ENCODE results near the gene PGPEP1.
"Not testable (repeated sequence)": the region's sequence is repeated elsewhere in the genome, so short reads cannot be mapped to it uniquely, and the experiment has no call there.

The PGPEP1 gene

DNA sequence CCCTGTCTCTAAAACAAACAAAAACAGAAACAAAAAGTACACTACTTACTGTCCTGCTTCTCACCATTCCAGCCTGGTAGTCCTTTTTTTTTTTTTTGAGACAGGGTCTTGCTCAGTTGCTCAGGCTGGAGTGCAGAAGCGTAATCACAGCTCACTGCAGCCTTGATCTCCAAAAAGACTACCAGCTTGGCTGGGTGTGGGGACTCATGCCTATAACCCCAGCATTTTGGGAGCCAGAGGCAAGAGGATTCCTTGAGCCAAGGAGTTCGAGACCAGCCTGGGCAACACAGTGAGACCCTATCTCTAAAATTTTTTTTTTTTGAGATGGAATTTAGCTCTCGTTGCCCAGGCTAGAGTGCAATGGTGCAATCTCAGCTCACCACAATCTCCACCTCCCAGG, 40.4 kb downstream of the PGPEP1 start:
- peaks cover 0 to 31% of the 10 kb centered on the region in 2 donors for H3K27me3 ChIP-seq
- intact Hi-C loops (cut with DNase I; ENCODE audit: low total_unique reads) = no loop called here
- peak overlapping the region; percentile 25 to 36 for H3K27ac ChIP-seq
- no peaks in the 10 kb centered on the region for H3K9me3 ChIP-seq
- H3K4me3 ChIP-seq = no peak overlapping the region
- DNase-seq = no peak
- no peaks in the 10 kb centered on the region for H3K36me3 ChIP-seq
- TF ChIP-seq, protein P1, sequence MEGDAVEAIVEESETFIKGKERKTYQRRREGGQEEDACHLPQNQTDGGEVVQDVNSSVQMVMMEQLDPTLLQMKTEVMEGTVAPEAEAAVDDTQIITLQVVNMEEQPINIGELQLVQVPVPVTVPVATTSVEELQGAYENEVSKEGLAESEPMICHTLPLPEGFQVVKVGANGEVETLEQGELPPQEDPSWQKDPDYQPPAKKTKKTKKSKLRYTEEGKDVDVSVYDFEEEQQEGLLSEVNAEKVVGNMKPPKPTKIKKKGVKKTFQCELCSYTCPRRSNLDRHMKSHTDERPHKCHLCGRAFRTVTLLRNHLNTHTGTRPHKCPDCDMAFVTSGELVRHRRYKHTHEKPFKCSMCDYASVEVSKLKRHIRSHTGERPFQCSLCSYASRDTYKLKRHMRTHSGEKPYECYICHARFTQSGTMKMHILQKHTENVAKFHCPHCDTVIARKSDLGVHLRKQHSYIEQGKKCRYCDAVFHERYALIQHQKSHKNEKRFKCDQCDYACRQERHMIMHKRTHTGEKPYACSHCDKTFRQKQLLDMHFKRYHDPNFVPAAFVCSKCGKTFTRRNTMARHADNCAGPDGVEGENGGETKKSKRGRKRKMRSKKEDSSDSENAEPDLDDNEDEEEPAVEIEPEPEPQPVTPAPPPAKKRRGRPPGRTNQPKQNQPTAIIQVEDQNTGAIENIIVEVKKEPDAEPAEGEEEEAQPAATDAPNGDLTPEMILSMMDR (IDR thresholded peaks at IDR 0.05) = no peak
- H3K4me1 ChIP-seq = peaks cover 0 to 24% (median under 1%) of the 10 kb centered on the region in 4 donors

DNA sequence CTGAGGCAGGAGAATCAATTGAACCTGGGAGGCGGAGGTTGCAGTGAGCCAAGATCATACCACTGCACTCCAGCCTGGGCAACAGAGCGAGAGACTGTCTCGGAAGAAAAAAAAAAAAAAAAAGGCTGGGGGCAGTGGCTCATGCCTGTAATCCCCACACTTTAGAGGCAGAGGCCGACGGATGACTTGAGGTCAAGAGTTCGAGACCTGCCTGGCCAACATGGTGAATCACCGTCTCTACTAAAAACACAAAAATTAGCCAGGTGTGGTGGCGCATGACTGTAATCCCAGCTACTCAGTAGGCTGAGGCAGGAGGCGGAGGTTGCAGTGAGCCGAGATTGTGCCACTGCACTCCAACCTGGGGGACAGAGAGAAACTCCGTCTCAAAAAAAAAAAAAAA, 43.2 kb downstream of the PGPEP1 start:
- H3K36me3 ChIP-seq; H3K9me3 ChIP-seq; intact Hi-C loops (cut with DNase I; ENCODE audit: low total_unique reads); H3K4me3 ChIP-seq; DNase-seq; H3K27ac ChIP-seq: not testable (repeated sequence)
- H3K4me1 ChIP-seq = peaks cover 0 to 24% (median 13%) of the 10 kb centered on the region in 4 donors
- peaks cover 0 to 36% of the 10 kb centered on the region in 2 donors for H3K27me3 ChIP-seq

DNA sequence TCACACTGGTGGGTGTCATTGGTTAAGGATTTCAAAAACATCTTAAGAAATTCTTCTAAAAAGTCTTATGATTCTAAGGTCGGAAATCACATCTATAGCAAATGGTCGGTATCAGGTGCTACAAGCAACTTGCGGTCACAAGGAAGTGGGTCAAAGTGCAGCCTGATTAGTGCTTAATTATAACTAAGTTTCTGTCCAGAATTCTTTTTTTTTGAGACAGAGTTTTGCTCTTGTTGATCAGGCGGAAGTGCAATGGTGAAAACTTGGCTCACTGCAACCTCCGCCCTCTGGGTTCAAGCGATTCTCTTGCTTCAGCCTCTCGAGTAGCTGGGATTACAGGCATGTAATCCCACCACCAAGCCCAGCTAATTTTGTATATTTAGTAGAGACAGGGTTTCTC, 44.4 kb downstream of the PGPEP1 start:
- H3K4me3 ChIP-seq = no peak overlapping the region
- peaks cover 0 to 20% (median 15%) of the 10 kb centered on the region in 4 donors for H3K4me1 ChIP-seq
- TF ChIP-seq, protein P1 (IDR thresholded peaks at IDR 0.05) = no peak
- no peaks in the 10 kb centered on the region for H3K9me3 ChIP-seq
- no peaks in the 10 kb centered on the region for H3K36me3 ChIP-seq
- DNase-seq = no peak
- peaks cover 0 to 36% of the 10 kb centered on the region in 2 donors for H3K27me3 ChIP-seq
- intact Hi-C loops (cut with DNase I; ENCODE audit: low total_unique reads) = no loop called here
- H3K27ac ChIP-seq = no peak overlapping the region

DNA sequence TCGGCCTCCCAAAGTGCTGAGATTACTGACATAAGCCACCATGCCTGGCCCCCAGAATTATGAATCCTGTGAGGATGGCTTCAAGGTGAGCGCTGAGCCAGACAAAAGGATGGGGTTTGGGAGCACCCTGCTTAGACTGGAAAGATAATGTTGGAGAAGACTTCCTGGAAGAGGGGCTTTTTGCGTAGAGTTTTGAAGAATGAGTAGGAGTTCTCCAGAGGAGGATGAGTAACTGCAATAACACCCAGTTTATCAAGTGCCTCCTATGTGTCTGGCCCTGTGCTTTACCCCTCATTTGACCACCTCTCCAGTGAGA, 44.9 kb downstream of the PGPEP1 start:
- Histone ChIP-seq H3K27me3 (peaks cover 0 to 36% of the 10 kb centered on the region in 2 donors), H3K4me3 (no peak overlapping the region), H3K36me3 (no peaks in the 10 kb centered on the region), H3K27ac (no peak overlapping the region), H3K9me3 (no peaks in the 10 kb centered on the region), H3K4me1 (peaks cover 0 to 20% (median 12%) of the 10 kb centered on the region in 4 donors)
- DNase-seq = no peak
- TF ChIP-seq, protein P1 (IDR thresholded peaks at IDR 0.05) = no peak
- intact Hi-C loops (cut with DNase I; ENCODE audit: low total_unique reads) = no loop called here

DNA sequence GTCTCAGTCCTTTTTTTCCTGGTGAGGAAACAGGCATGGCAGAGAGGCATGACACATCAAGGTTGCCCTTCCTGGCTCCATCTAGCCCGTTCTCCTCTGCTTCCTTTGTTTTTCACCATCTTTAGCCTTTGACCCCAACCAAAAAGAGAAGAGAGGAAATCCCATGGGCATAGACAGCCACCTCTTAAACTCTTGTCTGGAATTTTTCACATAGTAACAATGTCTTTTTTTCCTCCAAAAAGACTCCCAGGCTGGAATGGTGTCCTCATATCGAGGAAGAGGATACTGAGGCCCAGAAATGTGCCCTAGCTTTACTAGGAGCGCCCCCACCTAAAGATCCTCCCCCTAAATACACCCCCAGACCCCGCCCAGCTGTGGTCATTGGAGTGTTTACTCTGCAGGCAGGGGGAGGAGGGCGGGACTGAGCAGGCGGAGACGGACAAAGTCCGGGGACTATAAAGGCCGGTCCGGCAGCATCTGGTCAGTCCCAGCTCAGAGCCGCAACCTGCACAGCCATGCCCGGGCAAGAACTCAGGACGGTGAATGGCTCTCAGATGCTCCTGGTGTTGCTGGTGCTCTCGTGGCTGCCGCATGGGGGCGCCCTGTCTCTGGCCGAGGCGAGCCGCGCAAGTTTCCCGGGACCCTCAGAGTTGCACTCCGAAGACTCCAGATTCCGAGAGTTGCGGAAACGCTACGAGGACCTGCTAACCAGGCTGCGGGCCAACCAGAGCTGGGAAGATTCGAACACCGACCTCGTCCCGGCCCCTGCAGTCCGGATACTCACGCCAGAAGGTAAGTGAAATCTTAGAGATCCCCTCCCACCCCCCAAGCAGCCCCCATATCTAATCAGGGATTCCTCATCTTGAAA, 45.5 kb downstream of the PGPEP1 start, which contains the start of gene GDF15:
Gene GDF15 (plus strand): TSS at position 484 of the 868 bp plus-strand sequence. CDS start 32 bp downstream, at position 516.
- Histone ChIP-seq H3K27ac (no peak within 1 kb of the TSS), H3K36me3 (no peaks in the 10 kb centered on the region), H3K4me3 (peak within 1 kb of the TSS in 1 of 2 donors; percentile 11), H3K27me3 (peaks cover 0 to 36% of the 10 kb centered on the region in 2 donors), H3K4me1 (peaks cover 0 to 20% (median 9%) of the 10 kb centered on the region in 4 donors), H3K9me3 (no peaks in the 10 kb centered on the region)
- TF ChIP-seq, protein P1 (IDR thresholded peaks at IDR 0.05) = peak; percentile 21 to 33
- peak; percentile 80 to 84 for DNase-seq
- intact Hi-C loops (cut with DNase I; ENCODE audit: low total_unique reads) = no loop called here

DNA sequence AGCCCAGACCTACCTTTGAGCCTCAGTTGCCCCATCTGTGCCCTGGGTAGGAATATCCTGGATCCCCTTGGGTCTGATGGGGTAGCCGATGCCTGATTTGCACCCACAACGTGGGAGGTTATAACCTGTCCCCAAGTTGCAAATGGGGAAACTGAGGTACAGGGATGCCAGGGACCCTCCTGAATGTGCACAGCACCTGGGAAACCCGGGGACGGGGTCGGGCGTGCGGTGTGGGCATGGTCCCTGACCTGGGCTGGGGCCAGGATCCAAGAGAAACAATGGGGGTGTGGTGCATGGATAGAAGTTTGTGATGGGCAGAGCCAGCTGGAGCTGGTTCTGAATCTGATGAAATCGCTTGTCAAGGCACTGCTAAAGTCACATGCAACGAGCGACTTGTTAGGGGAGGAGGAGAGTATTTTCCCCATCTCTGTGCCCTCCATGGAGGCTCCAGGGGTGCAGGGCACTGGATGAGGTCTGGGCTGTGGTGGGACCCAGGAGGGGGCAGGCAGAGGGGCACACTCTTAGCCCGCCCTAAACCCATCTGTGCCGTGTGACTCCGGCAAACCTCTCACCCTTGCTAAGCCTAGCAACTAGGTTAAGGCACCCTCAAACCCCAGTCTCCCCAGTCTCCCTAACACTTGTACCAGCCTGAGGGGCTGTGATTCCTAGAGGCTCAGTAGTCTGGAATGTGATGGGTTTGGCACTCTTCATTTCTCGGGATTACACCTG, 46.3 kb downstream of the PGPEP1 start:
- DNase-seq = peak in 1 of 2 donors; percentile 67
- TF ChIP-seq, protein P1 (IDR thresholded peaks at IDR 0.05) = no peak
- H3K4me1 ChIP-seq = peaks cover 0 to 20% (median 8%) of the 10 kb centered on the region in 4 donors
- no peaks in the 10 kb centered on the region for H3K36me3 ChIP-seq
- H3K4me3 ChIP-seq = peak overlapping the region in 1 of 2 donors; percentile 11
- peaks cover 0 to 35% of the 10 kb centered on the region in 2 donors for H3K27me3 ChIP-seq
- intact Hi-C loops (cut with DNase I; ENCODE audit: low total_unique reads) = no loop called here
- no peaks in the 10 kb centered on the region for H3K9me3 ChIP-seq
- H3K27ac ChIP-seq = no peak overlapping the region
